ENCODE data around the gene INPP4A.

DNA sequence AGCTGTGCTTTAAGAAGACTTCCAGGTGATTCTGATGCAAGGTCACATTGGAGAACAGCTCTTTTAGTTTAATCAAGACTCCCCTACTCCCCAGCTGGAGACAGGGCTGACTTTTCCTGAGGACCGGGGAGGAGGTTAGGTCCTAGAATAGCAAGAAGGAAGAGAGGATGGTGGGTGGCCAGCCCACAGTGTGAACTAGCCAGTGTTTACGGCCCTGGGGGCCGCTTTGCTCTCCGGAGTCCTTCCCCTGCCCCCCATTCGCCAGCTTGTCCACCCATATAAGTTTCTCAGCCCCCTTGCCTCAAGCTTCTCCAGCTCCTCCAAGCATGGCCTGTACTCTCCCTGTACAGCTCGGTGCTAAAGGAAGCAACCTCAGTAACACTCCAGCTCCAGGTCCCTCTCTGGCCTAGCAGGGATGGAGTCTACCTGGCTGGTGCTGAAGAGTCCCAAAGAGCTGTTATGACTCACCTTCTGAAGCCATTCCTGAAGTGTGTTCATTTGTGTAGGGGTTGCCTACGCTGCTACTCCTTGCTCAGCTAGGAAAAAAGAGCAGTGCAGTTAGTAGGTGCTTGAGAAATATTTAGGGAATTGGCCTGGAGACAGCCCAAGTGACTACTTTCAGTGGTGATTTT, 7.9 kb downstream of the INPP4A start:
- TF ChIP-seq POLR2AphosphoS5 (IDR thresholded peaks at IDR 0.05) (no peak), POLR2A (IDR thresholded peaks at IDR 0.05) (no peak)
- TF ChIP-seq, protein P1, sequence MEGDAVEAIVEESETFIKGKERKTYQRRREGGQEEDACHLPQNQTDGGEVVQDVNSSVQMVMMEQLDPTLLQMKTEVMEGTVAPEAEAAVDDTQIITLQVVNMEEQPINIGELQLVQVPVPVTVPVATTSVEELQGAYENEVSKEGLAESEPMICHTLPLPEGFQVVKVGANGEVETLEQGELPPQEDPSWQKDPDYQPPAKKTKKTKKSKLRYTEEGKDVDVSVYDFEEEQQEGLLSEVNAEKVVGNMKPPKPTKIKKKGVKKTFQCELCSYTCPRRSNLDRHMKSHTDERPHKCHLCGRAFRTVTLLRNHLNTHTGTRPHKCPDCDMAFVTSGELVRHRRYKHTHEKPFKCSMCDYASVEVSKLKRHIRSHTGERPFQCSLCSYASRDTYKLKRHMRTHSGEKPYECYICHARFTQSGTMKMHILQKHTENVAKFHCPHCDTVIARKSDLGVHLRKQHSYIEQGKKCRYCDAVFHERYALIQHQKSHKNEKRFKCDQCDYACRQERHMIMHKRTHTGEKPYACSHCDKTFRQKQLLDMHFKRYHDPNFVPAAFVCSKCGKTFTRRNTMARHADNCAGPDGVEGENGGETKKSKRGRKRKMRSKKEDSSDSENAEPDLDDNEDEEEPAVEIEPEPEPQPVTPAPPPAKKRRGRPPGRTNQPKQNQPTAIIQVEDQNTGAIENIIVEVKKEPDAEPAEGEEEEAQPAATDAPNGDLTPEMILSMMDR (IDR thresholded peaks at IDR 0.05) = no peak
